CD14-positive monocyte (primary cell): ENCODE results near the gene SEPHS2. TPM values are rescaled to one million over a fixed set of nuclear protein-coding genes. Genes with fewer than 3 reads are reported as not detected.

ENCODE experiments used
- DNase-seq, 3 donors: peaks; one replicate each; pipeline ENCODE4 v3.0.0-alpha.2; 2011 to 2022
- H2AFZ ChIP-seq: 2 replicates; pipeline ENCODE4 v1.6.0; 2012; ENCODE audit warnings: mild to moderate bottlenecking, low read depth, low read length, inconsistent platforms; ENCODE audit not compliant: insufficient read depth, poor library complexity, severe bottlenecking
- H3K27ac ChIP-seq, 2 donors: 1 replicate in 1 of 2; 2 replicates in 1 of 2; pipeline ENCODE4 v1.5.1; 2012 to 2013; ENCODE audit warnings: low read length in 2 of 2, control low read depth in 1 of 2, inconsistent platforms in 1 of 2, low read depth in 1 of 2, mild to moderate bottlenecking in 1 of 2
- H3K27me3 ChIP-seq, 2 donors: one replicate each; pipeline versions ENCODE4 v1.6.0 to v1.6.1; 2011 to 2013; ENCODE audit warnings: low read length in 2 of 2; ENCODE audit not compliant: control insufficient read depth in 2 of 2, insufficient read depth in 2 of 2
- H3K36me3 ChIP-seq, 2 donors: replicated peaks in 1 of 2; 1 replicate in 1 of 2; 2 replicates in 1 of 2; pipeline versions ENCODE4 v1.5.1 to v1.6.1; 2012 to 2013; ENCODE audit warnings: low read length in 2 of 2, control low read depth in 1 of 2, inconsistent platforms in 1 of 2, mild to moderate bottlenecking in 1 of 2; ENCODE audit not compliant: insufficient read depth in 2 of 2, control insufficient read depth in 1 of 2
- H3K4me1 ChIP-seq, 2 donors: 1 replicate in 1 of 2; 2 replicates in 1 of 2; pipeline versions ENCODE4 v1.5.1 to v1.6.1; 2012 to 2013; ENCODE audit warnings: low read length in 2 of 2, control low read depth in 1 of 2, inconsistent platforms in 1 of 2, mild to moderate bottlenecking in 1 of 2, moderate library complexity in 1 of 2; ENCODE audit not compliant: insufficient read depth in 2 of 2, control insufficient read depth in 1 of 2
- H3K4me2 ChIP-seq: replicated peaks from 2 replicates; pipeline ENCODE3; 2012; ENCODE audit warnings: low read length, moderate library complexity, mild to moderate bottlenecking; ENCODE audit not compliant: poor library complexity, severe bottlenecking; ENCODE audit errors: extremely low read depth
- H3K4me3 ChIP-seq, 3 experiments: fragments of 200-600 bp in 1 of 3; sonication (generic) in 1 of 3; replicated peaks in 1 of 3; 1 replicate in 2 of 3; 2 replicates in 1 of 3; pipeline ENCODE4 v1.5.1; 2011 to 2013; ENCODE audit warnings: low read length in 3 of 3, mild to moderate bottlenecking in 3 of 3, control low read depth in 2 of 3, low read depth in 2 of 3, inconsistent platforms in 1 of 3, moderate library complexity in 1 of 3
- H3K79me2 ChIP-seq: 2 replicates; pipeline ENCODE4 v1.6.0; 2012; ENCODE audit warnings: mild to moderate bottlenecking, control low read depth, inconsistent platforms, low read length, moderate library complexity; ENCODE audit not compliant: insufficient read depth
- H3K9ac ChIP-seq: 2 replicates; pipeline ENCODE4 v1.6.0; 2017; ENCODE audit warnings: low read length, mild to moderate bottlenecking; ENCODE audit not compliant: insufficient read depth, poor library complexity, severe bottlenecking
- H3K9me3 ChIP-seq, 2 donors: replicated peaks in 1 of 2; 1 replicate in 1 of 2; 2 replicates in 1 of 2; pipeline versions ENCODE4 v1.5.1 to v1.6.1; 2012 to 2013; ENCODE audit warnings: low read length in 2 of 2, control low read depth in 1 of 2; ENCODE audit not compliant: control insufficient read depth in 1 of 2, insufficient read depth in 1 of 2
- H4K20me1 ChIP-seq: 2 replicates; pipeline ENCODE4 v1.6.0; 2012; ENCODE audit warnings: mild to moderate bottlenecking, low read length, control low read depth, moderate library complexity; ENCODE audit not compliant: insufficient read depth
- H3K27ac Mint-ChIP-seq, 7 donors: one replicate each; pipeline ENCODE4 v1.8.0; 2020; ENCODE audit warnings: mild to moderate bottlenecking in 7 of 7, mixed read lengths in 7 of 7, moderate library complexity in 6 of 7, inconsistent platforms in 2 of 7
- H3K27me3 Mint-ChIP-seq, 3 donors: one replicate each; pipeline ENCODE4 v1.8.0; 2021 to 2022; ENCODE audit warnings: low read depth in 3 of 3, mild to moderate bottlenecking in 3 of 3, mixed read lengths in 3 of 3, moderate library complexity in 3 of 3, inconsistent platforms in 1 of 3
- H3K36me3 Mint-ChIP-seq, 2 donors: one replicate each; pipeline ENCODE4 v1.8.0; 2020; ENCODE audit warnings: mixed read lengths in 2 of 2, inconsistent platforms in 1 of 2, mild to moderate bottlenecking in 1 of 2
- H3K4me1 Mint-ChIP-seq: one replicate; pipeline ENCODE4 v1.8.0; 2020; ENCODE audit warnings: mild to moderate bottlenecking, mixed read lengths
- H3K4me3 Mint-ChIP-seq, 2 donors: one replicate each; pipeline ENCODE4 v1.8.0; 2020; ENCODE audit warnings: mild to moderate bottlenecking in 2 of 2, mixed read lengths in 2 of 2, moderate library complexity in 1 of 2
- H3K9me3 Mint-ChIP-seq, 7 donors: one replicate each; pipeline ENCODE4 v1.8.0; 2020 to 2022; ENCODE audit warnings: mixed read lengths in 7 of 7, mild to moderate bottlenecking in 6 of 7, moderate library complexity in 6 of 7, inconsistent platforms in 2 of 7
- WGBS: methylation state at CpG from one replicate; pipeline ENCODE4 v1.1.5; 2013; ENCODE audit warnings: missing lambda C conversion rate; ENCODE audit not compliant: insufficient coverage; 5-methylcytosine and 5-hydroxymethylcytosine counted together
- intact Hi-C, 2 donors: fragments of 100-400 bp; cut with micrococcal nuclease; formaldehyde crosslinking; loops; one replicate each; pipeline versions ENCODE4 v1.15.0 to v1.15.1; 2023
- polyA plus RNA-seq, 3 donors: library from polyadenylated mRNA; depleted of rRNA in 1 of 3; unstranded in 2 of 3; stranded (reverse) in 1 of 3; fragments of 300-500 nt in 2 of 3; fragments of >200 nt in 1 of 3; fragmentation: Illumina TruSeq in 2 of 3; gene quantifications; 1 replicate in 2 of 3; 2 replicates in 1 of 3; pipeline ENCODE4 v1.2.3, GENCODE V29; 2012 to 2021
- TF ChIP-seq, protein P1 (sequence below): fragments of 200-600 bp; IDR thresholded peaks from one replicate; pipeline ENCODE4 v1.8.0; 2022; ENCODE audit warnings: antibody characterized with exemption, mild to moderate bottlenecking

The SEPHS2 gene
- polyA plus RNA-seq, 3 donors = 12.8 to 56.4 (median 54.2) TPM

DNA sequence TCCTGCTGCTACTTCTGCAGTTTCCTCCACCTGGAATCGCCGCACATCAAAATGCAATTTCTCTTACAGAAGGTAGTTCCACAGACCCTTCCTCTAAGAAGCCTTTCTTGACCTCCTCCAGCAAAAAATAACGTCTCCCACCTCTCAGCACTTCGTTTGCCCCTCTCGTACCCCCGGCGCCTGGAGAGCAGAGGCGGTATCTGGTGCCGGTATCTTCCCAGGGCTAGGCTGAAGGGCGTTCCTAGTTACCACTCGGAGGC is 16.3 kb downstream of the SEPHS2 start:
- TF ChIP-seq, protein P1, sequence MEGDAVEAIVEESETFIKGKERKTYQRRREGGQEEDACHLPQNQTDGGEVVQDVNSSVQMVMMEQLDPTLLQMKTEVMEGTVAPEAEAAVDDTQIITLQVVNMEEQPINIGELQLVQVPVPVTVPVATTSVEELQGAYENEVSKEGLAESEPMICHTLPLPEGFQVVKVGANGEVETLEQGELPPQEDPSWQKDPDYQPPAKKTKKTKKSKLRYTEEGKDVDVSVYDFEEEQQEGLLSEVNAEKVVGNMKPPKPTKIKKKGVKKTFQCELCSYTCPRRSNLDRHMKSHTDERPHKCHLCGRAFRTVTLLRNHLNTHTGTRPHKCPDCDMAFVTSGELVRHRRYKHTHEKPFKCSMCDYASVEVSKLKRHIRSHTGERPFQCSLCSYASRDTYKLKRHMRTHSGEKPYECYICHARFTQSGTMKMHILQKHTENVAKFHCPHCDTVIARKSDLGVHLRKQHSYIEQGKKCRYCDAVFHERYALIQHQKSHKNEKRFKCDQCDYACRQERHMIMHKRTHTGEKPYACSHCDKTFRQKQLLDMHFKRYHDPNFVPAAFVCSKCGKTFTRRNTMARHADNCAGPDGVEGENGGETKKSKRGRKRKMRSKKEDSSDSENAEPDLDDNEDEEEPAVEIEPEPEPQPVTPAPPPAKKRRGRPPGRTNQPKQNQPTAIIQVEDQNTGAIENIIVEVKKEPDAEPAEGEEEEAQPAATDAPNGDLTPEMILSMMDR = no peak
- H3K36me3 Mint-ChIP-seq = peaks cover 16 to 25% of the 10 kb centered on the region in 2 donors
- no peaks in the 10 kb centered on the region for H4K20me1 ChIP-seq
- no peak for DNase-seq
- WGBS = 0% methylated on average over 11 of the region's 11 CpGs
- H3K27ac Mint-ChIP-seq = peak overlapping the region in 2 of 7 donors; percentile 60 to 61
- no peaks in the 10 kb centered on the region for H3K9me3 ChIP-seq
- no peak overlapping the region for H3K4me3 Mint-ChIP-seq
- intact Hi-C loops = no loop called here
- peaks cover 20 to 26% of the 10 kb centered on the region in 2 donors for H3K4me1 ChIP-seq
- peaks cover 5% of the 10 kb centered on the region for H3K4me1 Mint-ChIP-seq
- no peaks in the 10 kb centered on the region for H3K27me3 ChIP-seq
- peak overlapping the region; percentile 80 for H2AFZ ChIP-seq
- H3K79me2 ChIP-seq = peaks cover 31% of the 10 kb centered on the region
- peak overlapping the region in 1 of 2 donors; percentile 69 for H3K27ac ChIP-seq
- peak overlapping the region; percentile 44 for H3K9ac ChIP-seq
- H3K36me3 ChIP-seq = peaks cover 2 to 16% of the 10 kb centered on the region in 2 donors
- H3K4me3 ChIP-seq = peak overlapping the region; percentile 53 to 86 (median 64)
- peak overlapping the region; percentile 100 for H3K4me2 ChIP-seq
- peaks cover 0 to 2% (median 0%) of the 10 kb centered on the region in 7 donors for H3K9me3 Mint-ChIP-seq
- H3K27me3 Mint-ChIP-seq = peaks cover 0 to 2% (median 0%) of the 10 kb centered on the region in 3 donors

DNA sequence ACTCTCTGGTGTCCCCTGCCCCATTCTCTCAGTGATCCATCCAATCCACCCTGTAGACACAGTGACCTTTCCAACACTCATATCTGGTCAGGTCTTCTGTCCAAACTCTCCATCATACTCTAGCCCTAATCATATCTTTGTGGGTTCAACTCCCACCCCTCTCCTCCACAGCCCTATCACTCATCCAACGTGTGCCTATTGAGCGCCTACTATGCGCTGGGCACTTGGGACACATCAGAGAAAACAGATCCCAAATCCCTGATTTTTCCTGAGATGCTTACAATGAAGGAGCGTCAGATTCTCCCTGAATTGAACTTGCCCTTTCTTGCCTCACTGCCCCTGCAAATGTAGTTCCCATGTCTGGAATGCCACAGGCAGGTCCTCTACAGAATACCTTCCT is 17.6 kb downstream of the SEPHS2 start:
- intact Hi-C loops = no loop called here

More for the DNA sequence above, 17.6 kb downstream of the SEPHS2 start:
- Histone ChIP-seq H3K4me3 (no peak overlapping the region), H3K79me2 (peaks cover 31% of the 10 kb centered on the region), H3K4me1 (peaks cover 20 to 26% of the 10 kb centered on the region in 2 donors), H3K27me3 (no peaks in the 10 kb centered on the region), H3K27ac (no peak overlapping the region), H3K36me3 (peaks cover 9 to 29% of the 10 kb centered on the region in 2 donors), H3K9ac (no peak overlapping the region), H3K9me3 (no peaks in the 10 kb centered on the region), H3K4me2 (no peak overlapping the region), H2AFZ (no peak overlapping the region), H4K20me1 (no peaks in the 10 kb centered on the region)
- TF ChIP-seq, protein P1 = no peak
- Mint-ChIP-seq H3K27ac (peak overlapping the region in 2 of 7 donors; percentile 48 to 86), H3K4me3 (no peak overlapping the region), H3K9me3 (peaks cover 0 to 2% (median 0%) of the 10 kb centered on the region in 7 donors), H3K27me3 (no peaks in the 10 kb centered on the region), H3K4me1 (peaks cover 5% of the 10 kb centered on the region), H3K36me3 (peaks cover 27 to 38% of the 10 kb centered on the region in 2 donors)
- WGBS = 97% methylated on average over 4 of the region's 4 CpGs
- no peak for DNase-seq
